GM23248 (cell line): ENCODE measurements around the gene ARID4B.

Source experiments
- EZH2 ChIP-seq: fragments of 200-600 bp; sonication (generic); IDR thresholded peaks from 2 replicates; pipeline ENCODE4 v1.6.1; 2018; ENCODE audit warnings: antibody characterized with exemption, mild to moderate bottlenecking; ENCODE audit not compliant: insufficient read depth, poor library complexity, severe bottlenecking
- EZH2phosphoT487 ChIP-seq: fragments of 200-600 bp; sonication (generic); IDR thresholded peaks from 2 replicates; pipeline ENCODE4 v1.6.1; 2018; ENCODE audit warnings: antibody characterized with exemption, moderate library complexity, mild to moderate bottlenecking, low read depth; ENCODE audit not compliant: insufficient read depth

DNA sequence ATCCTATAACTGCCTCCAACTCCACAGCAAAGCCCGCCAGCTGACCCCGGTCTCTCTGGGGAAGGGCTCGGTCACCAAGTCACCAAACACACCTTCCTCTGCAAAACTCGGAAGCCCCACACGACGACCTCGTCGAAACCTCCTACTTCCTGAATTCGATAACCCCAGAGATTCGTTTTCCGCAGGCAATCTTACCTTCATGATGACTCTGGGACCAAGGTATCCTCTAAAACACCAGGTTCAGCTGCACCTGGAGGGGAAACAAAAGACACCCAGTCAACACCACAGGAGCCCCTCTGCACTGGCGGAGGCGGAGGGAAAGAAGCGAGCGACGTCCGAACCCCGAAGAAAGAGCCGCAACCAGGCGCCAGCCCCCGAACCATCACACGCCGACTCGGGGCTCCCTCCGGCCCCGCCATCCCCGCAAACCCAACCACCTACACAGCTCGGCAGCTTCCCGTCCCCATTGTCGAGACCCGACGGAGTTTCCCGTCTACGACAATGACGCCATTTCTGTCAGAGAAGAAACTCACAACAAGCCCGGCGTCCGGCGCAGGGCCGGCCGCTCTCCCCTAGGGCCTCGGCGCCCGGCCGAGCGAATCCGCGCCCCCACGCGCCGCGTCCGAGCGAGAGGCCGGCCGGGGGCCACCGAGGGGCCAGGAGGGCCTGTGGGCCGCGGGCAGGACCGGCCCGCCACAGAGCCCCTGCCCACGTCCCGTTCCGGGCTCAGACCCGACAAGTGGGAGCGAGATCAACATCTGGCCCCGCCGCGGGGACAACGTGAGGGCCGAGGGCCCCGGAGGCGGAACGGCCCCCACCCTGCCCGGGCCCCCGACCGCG, 1.0 kb downstream of the ARID4B start:
- TF ChIP-seq EZH2phosphoT487 (no peak), EZH2 (no peak)
